OCI-LY1 (cell line): Measurements from ENCODE around the gene PCBP4.
A peak's percentile ranks its signal among the peaks of the same experiment; 100 is the strongest.

ENCODE experiments used
- H2AFZ ChIP-seq: fragments of 200-600 bp; sonication (generic), shearing (Covaris generic); 2 replicates; pipeline ENCODE4 v1.6.0; 2014; ENCODE audit warnings: antibody characterized with exemption, mild to moderate bottlenecking, low read length
- H3F3A ChIP-seq: fragments of 200-600 bp; sonication (generic), shearing (Covaris generic); 2 replicates; pipeline ENCODE4 v1.6.0; 2014; ENCODE audit warnings: mild to moderate bottlenecking, antibody characterized with exemption, low read length, moderate library complexity; ENCODE audit not compliant: insufficient read depth
- H3K27ac ChIP-seq: fragments of 200-600 bp; sonication (generic); 2 replicates; pipeline ENCODE4 v1.5.1; 2014; ENCODE audit warnings: low read length, mixed run types, mild to moderate bottlenecking, low read depth; ENCODE audit not compliant: poor library complexity, severe bottlenecking
- H3K27me3 ChIP-seq: fragments of 200-600 bp; sonication (generic); 2 replicates; pipeline ENCODE4 v1.6.0; 2014; ENCODE audit warnings: antibody characterized with exemption, mild to moderate bottlenecking, low read length, moderate library complexity; ENCODE audit not compliant: insufficient read depth
- H3K36me3 ChIP-seq: fragments of 200-600 bp; sonication (generic); 2 replicates; pipeline ENCODE4 v1.6.1; 2014; ENCODE audit warnings: mild to moderate bottlenecking, antibody characterized with exemption, low read length, moderate library complexity, mixed read lengths; ENCODE audit not compliant: insufficient read depth
- H3K4me1 ChIP-seq: fragments of 200-600 bp; sonication (generic); 2 replicates; pipeline ENCODE4 v1.5.1; 2014; ENCODE audit warnings: mild to moderate bottlenecking, low read length, moderate library complexity; ENCODE audit not compliant: insufficient read depth, severe bottlenecking
- H3K4me2 ChIP-seq: fragments of 200-600 bp; sonication (generic), shearing (Covaris generic); 2 replicates; pipeline ENCODE4 v1.6.1; 2014; ENCODE audit warnings: low read length
- H3K4me3 ChIP-seq: fragments of 200-600 bp; sonication (generic); 2 replicates; pipeline ENCODE4 v1.5.1; 2014; ENCODE audit warnings: low read length, low read depth, mild to moderate bottlenecking, mixed read lengths; ENCODE audit not compliant: poor library complexity, severe bottlenecking
- H3K79me2 ChIP-seq: fragments of 200-600 bp; shearing (Covaris generic); 2 replicates; pipeline ENCODE4 v1.6.1; 2016; ENCODE audit warnings: mixed run types, low read length, mixed read lengths; ENCODE audit not compliant: insufficient read depth
- H3K9ac ChIP-seq: fragments of 200-600 bp; sonication (generic), shearing (Covaris generic); 2 replicates; pipeline ENCODE4 v1.6.1; 2014; ENCODE audit warnings: mild to moderate bottlenecking, low read length, mixed read lengths
- H3K9me2 ChIP-seq: fragments of 200-600 bp; sonication (generic), shearing (Covaris generic); 2 replicates; pipeline ENCODE4 v1.6.1; 2014; ENCODE audit warnings: low read depth, mild to moderate bottlenecking, low read length, mixed read lengths
- H3K9me3 ChIP-seq: fragments of 200-600 bp; shearing (Covaris generic); 2 replicates; pipeline ENCODE4 v1.6.1; 2014; ENCODE audit warnings: low read length, mixed read lengths
- H4K20me1 ChIP-seq: fragments of 200-600 bp; sonication (generic), shearing (Covaris generic); 2 replicates; pipeline ENCODE4 v1.6.0; 2016; ENCODE audit warnings: mild to moderate bottlenecking, low read length; ENCODE audit not compliant: insufficient read depth
- EZH2 ChIP-seq: fragments of 200-600 bp; sonication (generic), shearing (Covaris generic); IDR thresholded peaks from 2 replicates; pipeline ENCODE4 v1.8.0; 2017; ENCODE audit warnings: borderline replicate concordance, mixed run types, mild to moderate bottlenecking, antibody characterized with exemption, low read length, moderate library complexity, mixed read lengths
- TF ChIP-seq, protein P1 (sequence below): fragments of 200-600 bp; sonication (generic), shearing (Covaris generic); IDR thresholded peaks from 2 replicates; pipeline ENCODE4 v1.5.1; 2017; ENCODE audit warnings: mild to moderate bottlenecking, antibody characterized with exemption, low read length, moderate library complexity, mixed read lengths

PCBP4 gene

DNA sequence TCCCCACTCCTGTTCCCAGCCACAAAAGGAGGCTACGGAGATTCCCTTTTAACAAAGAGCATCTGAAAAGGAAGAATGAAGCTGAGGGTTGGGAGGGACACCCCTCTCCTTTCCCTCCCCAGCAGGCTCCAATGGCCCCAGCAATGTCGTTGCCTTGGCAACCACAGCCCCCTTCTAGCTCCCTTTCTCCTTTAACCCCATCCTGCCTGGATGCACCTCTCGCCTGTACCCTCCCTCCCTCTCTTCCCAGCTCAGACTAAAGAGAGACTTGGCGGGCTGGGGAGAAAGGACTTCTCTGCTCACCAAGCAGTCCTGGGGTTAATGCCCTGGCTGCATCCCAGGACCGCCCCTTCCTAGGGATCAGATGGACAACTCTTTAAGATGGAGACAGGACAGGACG, 35.5 kb upstream of the PCBP4 start:
- H3K9me2 ChIP-seq, result no peaks in the 10 kb centered on the region
- no peak overlapping the region for H3K4me2 ChIP-seq
- H3K27me3 ChIP-seq, result 0 out of 2 replicates have a peak, but pooled peaks cover 7% of the 10 kb centered on the region
- H3K4me1 ChIP-seq, result no peaks in the 10 kb centered on the region
- no peak overlapping the region for H3K27ac ChIP-seq
- no peak overlapping the region for H3K9ac ChIP-seq
- TF ChIP-seq, protein P1, sequence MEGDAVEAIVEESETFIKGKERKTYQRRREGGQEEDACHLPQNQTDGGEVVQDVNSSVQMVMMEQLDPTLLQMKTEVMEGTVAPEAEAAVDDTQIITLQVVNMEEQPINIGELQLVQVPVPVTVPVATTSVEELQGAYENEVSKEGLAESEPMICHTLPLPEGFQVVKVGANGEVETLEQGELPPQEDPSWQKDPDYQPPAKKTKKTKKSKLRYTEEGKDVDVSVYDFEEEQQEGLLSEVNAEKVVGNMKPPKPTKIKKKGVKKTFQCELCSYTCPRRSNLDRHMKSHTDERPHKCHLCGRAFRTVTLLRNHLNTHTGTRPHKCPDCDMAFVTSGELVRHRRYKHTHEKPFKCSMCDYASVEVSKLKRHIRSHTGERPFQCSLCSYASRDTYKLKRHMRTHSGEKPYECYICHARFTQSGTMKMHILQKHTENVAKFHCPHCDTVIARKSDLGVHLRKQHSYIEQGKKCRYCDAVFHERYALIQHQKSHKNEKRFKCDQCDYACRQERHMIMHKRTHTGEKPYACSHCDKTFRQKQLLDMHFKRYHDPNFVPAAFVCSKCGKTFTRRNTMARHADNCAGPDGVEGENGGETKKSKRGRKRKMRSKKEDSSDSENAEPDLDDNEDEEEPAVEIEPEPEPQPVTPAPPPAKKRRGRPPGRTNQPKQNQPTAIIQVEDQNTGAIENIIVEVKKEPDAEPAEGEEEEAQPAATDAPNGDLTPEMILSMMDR, result no peak
- TF ChIP-seq EZH2, result no peak
- H3K4me3 ChIP-seq, result no peak overlapping the region
- H3F3A ChIP-seq, result no peaks in the 10 kb centered on the region
- H4K20me1 ChIP-seq, result no peaks in the 10 kb centered on the region
- H3K36me3 ChIP-seq, result no peaks in the 10 kb centered on the region
- H2AFZ ChIP-seq, result no peak overlapping the region
- no peaks in the 10 kb centered on the region for H3K9me3 ChIP-seq
- no peaks in the 10 kb centered on the region for H3K79me2 ChIP-seq

DNA sequence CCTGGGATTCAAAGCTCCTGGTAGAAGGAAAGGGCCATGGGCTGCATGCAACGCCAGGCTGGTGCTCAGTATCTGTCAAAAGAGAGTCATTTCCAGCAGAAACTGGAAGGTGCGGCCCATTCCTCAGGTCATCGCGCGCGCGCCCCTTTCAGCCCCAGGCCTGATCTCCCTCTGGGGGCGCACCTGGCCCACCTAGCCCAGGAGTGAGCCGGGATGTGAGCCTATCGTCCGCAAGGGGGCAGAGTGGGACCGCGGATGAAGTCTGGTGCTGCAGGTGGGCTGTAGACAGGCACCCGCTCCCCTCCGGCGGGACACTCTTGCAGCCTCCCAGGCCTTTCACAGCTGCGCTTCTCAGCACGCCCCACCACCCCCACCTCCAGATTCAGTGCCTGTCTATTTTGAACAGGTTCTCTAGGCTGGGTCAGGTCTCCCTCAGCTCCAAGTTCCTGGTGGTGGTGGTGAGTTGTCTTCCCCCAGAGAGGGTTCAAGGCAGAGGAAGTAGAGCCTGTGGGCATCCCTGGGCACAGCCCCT, 34.3 kb upstream of the PCBP4 start:
- Histone ChIP-seq H3K9ac (no peak overlapping the region), H2AFZ (no peak overlapping the region), H3K4me3 (no peak overlapping the region), H3K36me3 (no peaks in the 10 kb centered on the region), H4K20me1 (no peaks in the 10 kb centered on the region), H3K9me2 (no peaks in the 10 kb centered on the region), H3K4me2 (no peak overlapping the region), H3K27me3 (0 out of 2 replicates have a peak, but pooled peaks cover 7% of the 10 kb centered on the region), H3K79me2 (no peaks in the 10 kb centered on the region), H3K4me1 (no peaks in the 10 kb centered on the region), H3F3A (no peaks in the 10 kb centered on the region), H3K9me3 (no peaks in the 10 kb centered on the region), H3K27ac (no peak overlapping the region)
- TF ChIP-seq, protein P1, result peak; percentile 98
- no peak for TF ChIP-seq EZH2

DNA sequence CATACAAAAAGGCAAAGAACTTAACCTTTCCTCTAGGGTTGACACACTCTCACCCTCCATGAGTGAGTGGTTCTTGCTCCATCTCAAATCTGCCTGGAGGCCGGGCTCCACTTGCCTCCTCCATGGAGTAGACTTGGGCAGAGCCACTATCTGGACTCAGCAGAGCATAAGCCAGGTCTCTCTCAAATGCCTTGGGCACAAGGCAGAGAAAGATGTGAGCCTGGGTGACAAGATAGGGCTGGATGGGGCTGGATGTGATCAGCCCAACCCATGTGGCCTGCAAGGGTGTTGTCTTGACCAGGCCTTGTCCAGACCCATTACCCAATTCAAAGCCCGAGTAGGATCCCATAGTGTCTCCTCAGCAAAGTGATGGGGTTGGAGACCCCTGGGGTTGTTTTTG, 32.6 kb upstream of the PCBP4 start:
- no peak overlapping the region for H3K4me3 ChIP-seq
- peaks cover 7% of the 10 kb centered on the region for H3K36me3 ChIP-seq
- peaks cover 8% of the 10 kb centered on the region for H3K79me2 ChIP-seq
- no peak overlapping the region for H3K27ac ChIP-seq
- H3K4me1 ChIP-seq, result peaks cover 2% of the 10 kb centered on the region
- 0 out of 2 replicates have a peak, but pooled peaks cover 7% of the 10 kb centered on the region for H3K27me3 ChIP-seq
- H3K9ac ChIP-seq, result no peak overlapping the region
- H3F3A ChIP-seq, result no peaks in the 10 kb centered on the region
- TF ChIP-seq, protein P1, result no peak
- no peak for TF ChIP-seq EZH2
- H3K9me3 ChIP-seq, result no peaks in the 10 kb centered on the region
- no peaks in the 10 kb centered on the region for H3K9me2 ChIP-seq
- no peak overlapping the region for H3K4me2 ChIP-seq
- no peak overlapping the region for H2AFZ ChIP-seq
- H4K20me1 ChIP-seq, result no peaks in the 10 kb centered on the region
